ENCODE results near the gene AMOT.

- no peak for TF ChIP-seq CTCF (conservative IDR thresholded peaks at IDR 0.05; ENCODE audit: low read length)
- no peak for TF ChIP-seq EZH2phosphoT487 (IDR thresholded peaks at IDR 0.05; ENCODE audit: borderline replicate concordance, low read depth, low read length)
Observed at GRCh38 chrX:112820364-112821268, 20.0 kb downstream of the AMOT start.

Data from OCI-LY7 (cell line).